Left kidney (tissue), 2 donors: ENCODE results near the gene FAU. TPM values are rescaled to one million over a fixed set of nuclear protein-coding genes. Genes with fewer than 3 reads are reported as not detected.

Experiments used
- DNase-seq: peaks from one replicate; pipeline ENCODE4 v3.0.0-alpha.2; 2013
- polyA plus RNA-seq: library from polyadenylated mRNA; unstranded; fragments of 120-200 nt; gene quantifications from one replicate; pipeline ENCODE4 v1.2.1, GENCODE V29; 2013; ENCODE audit not compliant: insufficient read length

Gene FAU
- polyA plus RNA-seq, 1 donor = 474 TPM

DNA sequence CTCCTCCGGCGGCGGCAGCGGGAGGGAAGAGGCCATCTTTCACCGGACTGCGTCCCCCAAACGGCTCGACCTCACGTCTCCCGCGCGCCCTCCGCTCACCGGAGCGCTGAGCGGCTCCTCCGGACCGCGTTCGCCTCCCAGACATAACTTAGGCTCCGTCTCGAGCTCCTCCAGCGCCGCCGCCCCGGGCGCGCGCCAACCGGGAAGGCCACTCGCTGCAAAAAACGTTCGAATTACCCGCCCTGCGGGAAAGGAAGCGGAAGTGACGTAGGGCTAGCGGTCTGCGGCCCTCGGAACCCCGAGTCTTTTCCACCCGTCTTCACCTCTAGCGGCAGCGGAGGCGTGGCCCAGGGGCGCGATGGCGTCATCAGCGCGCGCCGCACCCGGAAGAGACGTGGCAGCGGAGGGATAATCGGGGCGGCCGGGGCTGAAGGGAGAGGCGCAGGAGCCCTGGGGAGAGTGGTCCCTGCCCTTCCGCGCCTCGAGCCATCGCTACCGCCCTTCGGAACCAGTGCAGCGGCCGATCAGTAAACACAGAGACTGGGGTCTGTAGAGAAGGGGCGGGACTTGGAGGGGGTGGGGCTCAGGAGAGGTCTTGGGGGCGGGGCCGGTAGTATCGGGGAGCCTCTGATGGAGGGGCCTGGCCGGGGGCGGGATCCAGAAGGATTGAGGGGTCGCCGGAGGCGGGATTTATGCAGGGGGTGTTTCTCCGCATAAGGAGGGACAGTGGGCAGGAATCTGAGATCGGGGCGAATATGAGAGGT lies 37.9 kb downstream of the FAU start, which contains the start of the genes CDCA5 and ZFPL1:
CDCA5 (minus strand) TSS at position 207 of the 764 bp plus-strand sequence; CDS start at position 145, 62 bp downstream.
ZFPL1 (plus strand) TSS at position 389 of the 764 bp plus-strand sequence. CDS start 477 bp downstream, outside the sequence.
- DNase-seq = peak; percentile 96

DNA sequence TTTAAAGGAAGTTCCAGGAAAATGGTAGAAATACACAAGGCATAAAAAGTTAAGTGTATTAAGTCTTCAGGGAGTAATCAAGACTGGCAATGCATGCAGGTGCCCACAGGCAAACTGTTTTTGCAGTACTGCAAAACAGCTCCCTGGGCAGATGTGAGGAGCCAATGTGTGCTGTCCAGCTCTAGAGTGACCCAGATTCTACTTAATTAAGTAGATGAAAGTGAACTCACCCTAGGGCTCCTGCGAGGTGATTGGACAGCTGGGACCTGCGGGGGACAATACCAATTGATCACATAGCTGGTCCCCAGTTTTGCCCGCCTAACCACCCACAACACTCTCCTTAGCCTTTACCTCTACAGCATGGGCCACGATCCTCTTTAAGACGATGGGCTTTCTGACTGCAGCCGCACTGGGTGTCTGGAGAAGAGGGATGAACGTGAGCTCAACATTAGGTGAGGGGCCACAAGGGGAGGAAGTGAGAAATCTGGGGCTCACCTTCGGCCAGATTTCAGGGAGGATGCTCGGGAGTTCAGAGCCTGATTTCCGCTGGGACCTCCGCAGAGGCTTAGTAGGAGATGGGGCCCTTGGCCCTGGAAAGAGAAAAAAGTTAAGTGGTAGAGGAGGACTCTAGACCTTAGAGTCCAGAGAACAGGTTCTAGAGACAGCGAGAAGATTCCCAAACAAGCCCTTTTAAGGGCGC lies 38.6 kb downstream of the FAU start:
- DNase-seq = no peak

DNA sequence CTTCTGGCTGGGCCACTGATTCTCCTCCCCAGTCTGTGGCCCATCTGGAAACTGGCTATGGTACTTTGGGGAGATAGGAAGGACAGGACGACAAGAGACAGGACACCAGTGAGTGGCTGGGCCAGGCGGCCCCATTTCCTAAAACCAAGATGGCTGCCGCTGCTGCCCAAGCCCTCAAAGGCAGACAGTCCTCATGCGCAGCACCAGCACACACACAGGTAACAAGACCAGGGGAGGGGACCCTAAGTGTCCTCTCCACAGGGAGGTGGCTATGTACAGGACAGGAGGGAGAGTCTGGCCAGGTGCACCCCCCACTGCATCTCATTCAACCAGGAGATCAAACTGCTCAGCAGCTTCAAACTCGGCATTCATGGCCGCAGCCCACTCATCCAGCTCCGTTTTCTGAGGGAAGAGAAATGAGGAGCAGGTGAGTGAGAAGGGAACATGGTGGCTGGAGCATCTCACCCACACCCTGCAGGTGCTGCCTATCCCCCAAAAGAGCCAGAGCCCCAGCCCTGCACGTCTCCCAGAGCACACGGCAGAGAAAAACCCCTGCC lies 43.1 kb downstream of the FAU start:
- DNase-seq = no peak

DNA sequence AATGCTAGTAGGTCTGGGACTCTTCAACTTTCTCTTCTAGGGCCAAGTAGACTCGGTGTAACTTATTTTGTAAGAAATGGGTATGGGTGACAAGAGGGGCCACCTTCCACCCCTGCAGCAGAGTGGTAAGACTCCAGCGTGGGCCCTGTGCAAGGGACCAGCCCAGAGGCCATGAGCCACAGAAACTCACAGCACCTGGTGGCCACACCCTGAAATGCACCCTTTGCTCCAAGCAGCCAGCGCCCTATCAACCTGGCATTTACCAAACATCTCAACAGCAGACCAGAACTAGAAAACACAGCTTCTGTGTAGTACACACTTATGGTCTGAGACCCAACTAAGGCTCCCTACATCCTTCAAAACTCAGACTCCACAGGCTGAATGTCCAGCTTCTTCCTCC lies 43.8 kb downstream of the FAU start:
- DNase-seq = no peak

DNA sequence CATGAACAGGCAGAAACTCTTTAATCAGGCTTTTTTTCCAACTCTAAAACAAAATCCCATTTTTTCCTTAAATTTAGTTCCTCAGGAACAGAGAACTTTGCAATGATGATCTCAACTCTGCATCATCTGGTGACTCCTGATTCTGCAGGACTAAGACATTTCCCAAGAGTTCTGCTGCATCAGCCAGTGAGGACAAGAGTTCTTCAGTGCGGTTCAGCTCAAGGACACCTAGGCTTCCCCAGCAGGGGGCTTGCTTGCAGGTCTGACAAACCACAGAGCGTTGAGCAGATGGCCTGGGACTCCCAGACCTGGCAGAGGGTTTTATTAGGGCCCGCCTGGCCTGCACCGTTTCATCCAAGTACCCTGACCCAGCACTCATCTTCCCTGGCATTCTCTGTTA lies 44.5 kb downstream of the FAU start:
- no peak for DNase-seq

DNA sequence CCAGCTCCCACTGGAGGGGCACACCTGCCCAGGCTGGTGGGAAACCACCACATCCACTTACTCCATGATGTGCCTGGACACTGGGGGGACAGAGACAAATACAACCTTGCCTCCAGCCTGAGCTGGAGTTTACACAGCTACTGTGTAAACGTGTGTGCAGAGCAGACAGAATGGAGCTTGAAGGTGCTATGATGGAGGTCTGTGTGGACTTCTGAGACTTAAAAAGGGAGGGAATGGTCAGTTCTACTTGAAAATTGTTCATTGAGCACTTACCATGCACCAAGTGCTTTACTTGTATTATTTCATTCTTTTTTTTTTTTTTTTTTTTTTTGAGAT lies 49.3 kb downstream of the FAU start:
- DNase-seq = no peak

DNA sequence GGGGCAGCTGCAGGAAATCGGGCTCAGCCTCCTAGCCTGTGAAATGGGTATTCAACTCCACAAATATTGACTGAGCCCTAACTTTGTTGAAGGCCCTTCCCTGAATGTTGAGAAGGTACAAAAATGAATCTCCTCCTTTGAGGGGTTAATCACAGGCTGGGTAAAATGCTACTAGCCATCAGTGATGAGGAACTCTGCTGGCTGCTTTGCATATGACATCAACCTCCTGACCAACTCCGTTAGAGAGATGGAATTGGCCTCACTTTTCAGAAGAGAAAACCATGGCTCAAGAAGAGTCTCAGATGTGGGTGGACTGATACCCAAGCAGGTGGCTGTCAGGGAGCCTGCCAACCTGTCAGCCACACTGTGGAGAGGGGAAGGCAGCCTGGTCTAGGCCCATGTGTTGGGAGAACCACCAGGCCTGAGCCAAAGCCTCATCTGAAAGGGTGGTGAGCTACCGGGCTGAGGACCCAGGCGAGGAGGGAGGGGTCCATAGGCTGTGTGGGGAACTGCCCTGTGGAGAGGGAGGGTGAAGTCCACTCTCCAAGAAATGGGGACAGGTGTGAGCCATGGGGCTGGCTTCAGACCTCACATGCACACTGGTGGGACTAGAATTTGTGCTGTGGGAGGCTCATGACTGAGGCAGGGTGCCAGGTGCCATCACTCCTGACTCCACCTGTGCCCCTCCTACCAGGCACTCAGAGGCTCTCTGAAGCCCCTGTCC lies 49.9 kb downstream of the FAU start:
- no peak for DNase-seq

Other genes starting within 250 kb of the FAU start
- 56.5 TPM for gene EHD1, start 243.5 kb downstream of the FAU start, polyA plus RNA-seq
- 16.4 TPM for gene ATG2A, start 204.9 kb downstream of the FAU start, polyA plus RNA-seq
- 18.5 TPM for gene PPP2R5B, start 197.4 kb downstream of the FAU start, polyA plus RNA-seq
- 2.6 TPM for gene GPHA2, start 186.2 kb downstream of the FAU start, polyA plus RNA-seq
- gene MAJIN, start 150.0 kb downstream of the FAU start, polyA plus RNA-seq = 0.88 TPM
- 3.2 TPM for gene BATF2, start 125.2 kb downstream of the FAU start, polyA plus RNA-seq
- 45.6 TPM for gene ARL2, start 108.0 kb downstream of the FAU start, polyA plus RNA-seq
- 22.3 TPM for gene SNX15, start 94.7 kb downstream of the FAU start, polyA plus RNA-seq
- 10.4 TPM for gene SAC3D1, start 80.9 kb downstream of the FAU start, polyA plus RNA-seq
- 10.0 TPM for gene NAALADL1, start 63.6 kb downstream of the FAU start, polyA plus RNA-seq
- gene CDCA5, start 38.1 kb downstream of the FAU start, polyA plus RNA-seq = 23.1 TPM
- 26.0 TPM for gene ZFPL1, start 37.9 kb downstream of the FAU start, polyA plus RNA-seq
- 93.3 TPM for gene VPS51, start 25.9 kb downstream of the FAU start, polyA plus RNA-seq
- gene TM7SF2, start 10.3 kb downstream of the FAU start, polyA plus RNA-seq = 63.8 TPM
- 4.8 TPM for gene ZNHIT2, start 4.4 kb downstream of the FAU start, polyA plus RNA-seq
- 52.6 TPM for gene MRPL49, start 187 bp upstream of the FAU start, polyA plus RNA-seq
- gene SYVN1, start 12.4 kb upstream of the FAU start, polyA plus RNA-seq = 47.1 TPM
- gene SPDYC, start 48.1 kb upstream of the FAU start, polyA plus RNA-seq = not detected
- gene CAPN1, start 59.8 kb upstream of the FAU start, polyA plus RNA-seq = 86.6 TPM
- gene POLA2, start 139.8 kb upstream of the FAU start, polyA plus RNA-seq = 35.0 TPM
- gene CDC42EP2, start 192.7 kb upstream of the FAU start, polyA plus RNA-seq = 8.6 TPM
- gene DPF2, start 211.7 kb upstream of the FAU start, polyA plus RNA-seq = 99.3 TPM
- gene TIGD3, start 232.6 kb upstream of the FAU start, polyA plus RNA-seq = 0.60 TPM